HG02763 (cell line): ENCODE data around the gene COL23A1.

Experiments used
- ATAC-seq: cut with Tn5 transposase; IDR thresholded peaks from one replicate; pipeline ENCODE4 v1.9.1; 2021; ENCODE audit warnings: mild to moderate bottlenecking, moderate library complexity; ENCODE audit not compliant: unreplicated experiment

The COL23A1 gene

DNA sequence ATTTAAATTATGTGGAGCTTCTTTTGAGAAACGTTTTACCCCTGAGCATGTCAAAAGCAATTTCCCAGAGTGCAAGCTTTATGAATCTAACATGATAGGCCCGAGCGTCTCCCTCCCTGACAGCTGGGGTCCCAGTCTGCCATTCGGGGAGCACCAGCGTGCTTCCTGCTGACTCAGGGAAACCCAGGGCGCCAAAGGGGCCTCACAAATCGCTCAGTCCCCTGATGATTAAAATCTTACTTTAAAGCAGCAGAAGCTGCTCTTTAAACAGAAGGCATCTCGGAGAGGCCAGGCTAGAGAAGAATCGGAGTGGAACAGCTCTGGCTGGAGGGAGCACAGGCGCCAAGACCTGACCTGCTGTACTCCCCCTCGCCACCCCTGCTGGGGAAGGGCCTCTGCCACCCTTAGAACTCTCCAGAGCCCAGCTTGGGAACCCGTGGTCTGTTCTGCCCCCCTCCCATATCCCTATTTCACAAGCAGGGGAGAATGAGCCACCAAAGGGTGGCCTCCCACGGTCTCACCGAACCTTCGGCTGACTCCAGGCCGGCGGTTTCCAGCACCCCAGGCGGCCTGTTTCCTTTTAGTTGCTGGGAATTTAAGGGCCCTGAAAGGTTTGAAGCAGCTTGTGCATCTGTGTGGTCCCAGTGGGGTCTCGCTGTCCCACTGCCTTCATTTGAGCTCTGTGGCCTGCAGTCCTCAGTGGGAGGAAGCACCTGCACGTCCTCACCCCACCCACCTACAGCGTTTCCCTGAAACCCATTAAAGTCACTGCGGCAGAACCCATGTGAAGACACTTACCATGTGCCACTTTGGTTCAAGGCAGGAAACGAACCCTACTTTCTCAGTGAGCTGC lies 147.6 kb downstream of the COL23A1 start:
- ATAC-seq = no peak

DNA sequence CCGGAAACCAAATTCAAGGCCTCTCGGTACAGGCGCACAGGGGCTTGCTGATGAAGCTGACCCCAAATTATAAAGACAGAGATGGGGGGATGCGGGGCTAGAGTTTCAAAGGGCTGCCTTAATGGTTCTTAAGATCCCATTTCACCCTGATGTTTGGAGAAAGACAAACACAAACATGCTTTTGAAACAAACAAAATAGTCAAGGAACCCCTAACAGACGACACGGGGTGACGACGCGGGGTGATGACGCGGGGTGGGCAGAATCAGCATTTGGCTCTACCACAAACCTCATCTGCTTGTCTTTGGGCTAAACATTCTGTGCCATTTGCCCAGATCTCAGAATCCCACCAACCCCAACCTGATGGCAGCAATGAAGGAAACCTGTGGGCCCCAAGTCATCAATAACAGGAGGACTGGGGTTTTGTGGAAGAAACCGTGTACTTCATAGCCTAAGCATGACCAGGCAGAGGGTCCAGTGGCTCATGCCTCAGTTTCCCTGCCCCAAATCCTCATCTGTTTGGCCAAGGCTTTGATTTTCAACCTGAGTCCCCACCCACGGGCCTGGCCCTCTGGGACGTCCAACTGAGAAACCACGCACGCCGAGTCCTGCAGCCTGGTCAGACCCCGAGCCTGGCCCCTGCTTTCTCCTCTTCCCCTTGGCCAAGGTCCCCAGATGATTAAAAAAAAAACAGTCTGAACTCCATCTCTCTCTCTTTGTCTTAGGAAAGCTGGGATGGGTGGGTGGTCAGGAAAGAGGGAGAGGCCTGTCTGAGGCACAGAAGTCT lies 148.5 kb downstream of the COL23A1 start:
- ATAC-seq = no peak

DNA sequence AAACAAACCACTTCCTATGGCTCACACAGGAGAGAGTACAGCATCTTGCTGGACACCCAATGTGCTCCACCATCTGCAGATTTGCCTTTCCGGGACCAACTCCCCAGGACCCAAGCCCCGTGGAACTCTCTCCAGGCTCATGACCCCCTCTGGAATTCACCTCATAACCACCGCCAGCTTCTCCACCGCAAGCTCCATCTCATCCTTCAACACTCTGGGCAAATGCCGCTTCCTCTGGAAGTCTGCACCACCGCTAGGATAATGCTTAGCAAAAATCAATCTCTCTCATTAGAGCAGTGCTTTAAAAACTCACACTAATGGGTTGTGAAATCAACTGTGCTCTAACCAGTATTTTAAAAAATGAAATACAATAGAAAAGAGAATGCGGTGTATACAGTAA lies 150.0 kb downstream of the COL23A1 start:
- no peak for ATAC-seq

DNA sequence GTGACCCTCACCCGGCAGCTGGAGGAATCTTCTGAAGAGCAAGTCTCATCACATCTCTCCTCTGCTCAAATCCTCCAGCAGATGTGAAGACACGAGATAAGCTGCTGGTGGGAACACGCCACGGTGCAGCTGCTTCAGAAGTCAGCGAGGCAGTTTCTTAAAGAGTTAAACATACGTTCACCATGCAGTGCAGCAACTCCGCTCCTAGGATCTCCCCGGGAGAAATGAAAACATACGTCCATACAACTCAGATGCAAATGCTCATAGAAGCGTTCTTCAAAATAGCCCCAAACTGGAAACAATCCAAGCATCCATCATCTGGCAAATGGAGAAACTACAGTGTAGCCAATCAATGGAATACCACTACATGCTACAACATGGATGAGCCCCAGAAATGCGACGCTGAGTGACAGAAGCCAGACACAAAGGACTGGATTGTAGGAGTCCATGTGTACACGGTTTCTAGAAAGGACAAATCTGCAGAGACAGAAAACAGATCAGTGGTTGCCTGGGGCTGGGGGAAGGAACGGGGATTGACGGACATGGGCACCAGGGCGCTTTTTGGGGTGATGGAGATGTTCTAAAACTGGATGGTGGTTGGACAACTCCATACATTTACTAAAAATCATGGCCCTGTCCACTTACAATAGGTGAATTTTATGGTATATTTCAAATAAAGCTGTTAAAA lies 150.6 kb downstream of the COL23A1 start:
- ATAC-seq = no peak

DNA sequence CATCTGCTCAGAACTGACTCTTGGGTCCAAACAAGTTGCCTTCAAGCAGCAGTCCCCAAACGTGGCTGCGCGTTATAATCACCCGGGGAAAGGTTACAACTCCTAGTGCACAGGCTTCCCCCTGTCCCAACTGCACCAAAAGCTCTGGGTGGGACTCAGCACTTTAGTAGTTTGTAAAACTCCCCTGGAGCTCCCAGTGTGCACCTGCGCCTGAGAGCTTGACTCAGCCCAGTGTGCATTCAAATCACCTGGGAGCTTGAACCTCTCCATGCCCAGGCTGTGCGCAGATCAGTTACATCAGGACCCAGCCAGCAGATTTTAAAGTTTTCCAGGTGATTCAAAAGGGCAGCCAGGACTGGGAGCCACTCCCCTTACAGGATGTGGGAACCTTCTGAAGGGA lies 151.4 kb downstream of the COL23A1 start:
- ATAC-seq = no peak

DNA sequence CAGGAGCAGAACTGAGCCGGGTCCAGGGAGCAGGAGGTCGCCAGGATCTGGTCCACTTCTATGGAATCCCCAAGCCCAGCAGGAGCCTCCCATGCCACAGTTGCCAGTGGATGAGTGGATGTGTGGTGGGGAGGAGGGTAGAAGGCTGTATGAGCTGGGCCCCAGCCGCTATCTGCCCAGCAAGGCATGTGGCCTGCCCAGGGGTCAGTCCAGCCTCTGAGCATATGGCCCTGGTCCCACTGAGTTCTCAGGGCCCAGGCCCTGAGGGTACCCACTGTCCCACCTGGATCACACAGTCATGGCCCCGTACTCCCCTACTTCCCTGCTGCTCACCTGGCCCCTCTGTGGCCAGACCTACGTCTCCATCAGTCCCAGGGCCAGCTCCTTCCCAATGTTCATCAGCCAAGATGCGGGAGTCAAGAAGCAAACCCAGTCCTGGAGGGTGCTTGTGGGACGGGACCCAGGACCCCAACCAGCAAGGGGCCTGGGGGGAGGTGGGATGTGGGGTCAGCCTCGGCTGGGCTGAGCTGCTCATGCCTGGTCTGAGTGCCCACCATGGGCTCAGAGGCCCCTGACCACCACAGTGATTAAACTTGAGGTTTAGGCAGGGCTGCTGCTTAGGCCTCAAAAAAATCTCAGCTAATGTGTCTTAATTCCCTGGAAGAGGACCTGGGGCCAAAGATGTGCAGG lies 152.7 kb downstream of the COL23A1 start:
- ATAC-seq = no peak

DNA sequence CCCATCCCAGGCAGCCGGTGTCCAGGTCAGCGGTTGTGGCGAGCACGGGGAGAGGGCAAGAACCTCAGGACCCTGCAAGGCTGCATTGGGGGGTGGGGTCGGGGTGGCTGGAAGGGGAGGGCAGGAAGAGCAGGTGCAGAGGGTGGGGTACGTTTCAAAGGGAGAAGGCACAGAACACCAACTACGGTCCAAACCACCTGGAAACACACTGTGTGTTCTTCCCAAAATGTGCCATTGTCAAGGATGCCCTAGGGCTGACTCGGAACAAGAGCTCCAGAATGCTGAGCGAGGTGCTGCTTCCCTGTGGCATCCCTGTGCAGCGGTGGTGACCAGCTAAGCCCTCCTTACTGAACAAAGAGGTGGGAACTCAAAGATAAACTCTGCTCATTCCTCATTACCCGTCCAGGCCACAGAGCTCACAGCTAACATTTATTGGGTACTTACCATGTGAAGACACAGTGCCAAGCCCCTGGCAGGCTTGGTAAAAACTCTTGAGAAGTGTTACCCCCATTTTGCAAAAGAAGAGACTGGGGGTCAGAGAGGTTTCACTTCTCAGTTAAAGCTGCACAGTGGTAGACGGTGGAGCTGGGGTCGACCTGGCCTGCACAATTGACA lies 153.8 kb downstream of the COL23A1 start:
- ATAC-seq = no peak

DNA sequence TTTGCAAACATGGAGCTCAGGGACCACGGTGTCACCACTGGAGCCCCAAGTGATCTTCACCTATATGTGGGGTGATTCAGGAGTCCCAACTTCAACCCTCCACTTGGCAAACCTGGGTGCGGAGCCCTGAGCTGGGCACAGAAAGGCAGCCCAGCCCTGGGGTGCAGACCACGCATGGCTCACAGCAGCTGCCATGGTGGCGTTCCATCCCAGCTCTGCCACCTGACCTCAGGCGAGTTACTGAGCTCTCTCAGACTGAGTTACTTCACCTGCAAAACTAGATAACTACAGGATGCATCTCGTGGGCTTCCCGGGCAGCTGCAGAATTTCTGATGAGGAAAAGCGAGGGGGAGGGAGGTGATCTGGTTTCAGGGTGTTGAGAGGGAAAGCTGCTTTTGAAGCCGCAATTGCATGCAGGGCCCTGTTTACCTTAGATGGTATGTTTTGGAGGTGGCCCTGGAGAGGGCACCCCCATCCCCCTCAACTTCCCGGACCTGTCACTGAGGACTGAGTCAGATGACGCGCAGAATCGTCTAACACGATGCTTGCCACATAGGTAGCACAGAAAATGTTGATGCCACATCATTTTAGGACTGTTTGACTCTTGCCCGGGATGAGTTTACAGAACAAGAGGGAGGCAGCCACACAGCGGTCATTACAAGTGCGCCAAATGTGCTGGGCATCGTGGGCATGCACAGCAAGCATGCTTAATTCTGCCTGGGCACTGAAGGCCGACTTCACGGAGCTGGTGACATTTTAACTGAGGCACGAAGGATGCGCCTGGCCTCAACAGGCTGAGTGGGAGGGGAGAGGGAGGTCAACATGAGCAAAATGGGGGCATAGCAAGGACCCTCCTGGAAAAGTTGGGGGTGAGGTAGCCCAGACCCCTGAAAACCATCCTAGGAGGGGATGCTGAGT lies 154.6 kb downstream of the COL23A1 start:
- no peak for ATAC-seq

DNA sequence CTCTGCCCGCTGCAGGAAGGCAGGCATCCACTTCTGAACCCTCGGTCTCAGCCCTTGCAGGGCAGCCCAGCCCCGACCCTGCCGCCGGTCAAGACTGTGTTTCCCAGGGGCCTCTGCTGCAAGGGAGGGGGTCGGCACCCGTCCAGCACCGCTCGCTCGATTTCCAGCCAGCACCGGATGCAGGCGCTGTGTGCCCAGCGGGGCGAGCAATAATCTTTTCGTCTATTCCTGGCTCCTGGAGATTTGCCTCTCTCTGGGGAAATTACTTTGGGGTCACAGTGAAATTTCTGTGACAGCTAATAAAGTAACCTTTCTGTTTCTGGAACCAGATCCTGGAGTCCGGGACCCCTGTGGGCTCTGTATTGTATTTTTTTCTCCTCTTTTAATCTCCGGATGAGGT lies 155.3 kb downstream of the COL23A1 start:
- no peak for ATAC-seq

DNA sequence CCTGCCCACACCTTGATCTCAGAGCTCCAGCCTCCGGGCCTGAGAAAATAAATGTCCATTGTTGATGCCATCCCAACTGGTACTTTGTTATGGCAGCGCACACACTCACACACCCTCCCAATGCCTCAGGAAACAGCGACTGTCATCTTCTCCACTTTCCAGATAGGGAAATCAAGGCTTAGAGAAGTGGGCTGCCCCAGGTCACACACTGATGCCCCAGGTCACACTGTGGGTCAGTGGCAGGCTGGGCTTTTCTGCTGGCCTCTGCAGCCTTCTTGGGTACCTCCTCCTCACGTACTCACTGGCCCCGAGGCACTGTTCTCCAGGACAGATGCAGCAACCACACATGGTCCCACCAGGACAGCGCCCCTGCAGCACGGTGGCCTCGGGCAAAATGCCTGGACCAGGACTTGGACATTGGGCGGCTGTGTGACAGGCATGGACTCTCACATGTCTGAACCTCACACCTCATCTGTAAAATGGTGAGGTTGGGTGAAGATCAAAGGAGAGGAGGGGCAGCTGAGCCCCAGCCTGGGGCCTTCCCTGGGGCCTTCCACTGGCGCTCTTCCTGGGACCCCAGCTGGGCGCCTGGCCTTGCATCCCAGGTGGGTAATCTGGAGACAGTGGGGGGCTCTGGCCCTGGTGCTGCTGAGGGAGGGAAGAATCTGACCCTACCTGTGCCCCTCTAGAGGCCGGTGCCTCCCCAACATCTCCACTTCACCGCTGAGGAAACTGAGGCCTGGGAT lies 156.0 kb downstream of the COL23A1 start:
- ATAC-seq = no peak

DNA sequence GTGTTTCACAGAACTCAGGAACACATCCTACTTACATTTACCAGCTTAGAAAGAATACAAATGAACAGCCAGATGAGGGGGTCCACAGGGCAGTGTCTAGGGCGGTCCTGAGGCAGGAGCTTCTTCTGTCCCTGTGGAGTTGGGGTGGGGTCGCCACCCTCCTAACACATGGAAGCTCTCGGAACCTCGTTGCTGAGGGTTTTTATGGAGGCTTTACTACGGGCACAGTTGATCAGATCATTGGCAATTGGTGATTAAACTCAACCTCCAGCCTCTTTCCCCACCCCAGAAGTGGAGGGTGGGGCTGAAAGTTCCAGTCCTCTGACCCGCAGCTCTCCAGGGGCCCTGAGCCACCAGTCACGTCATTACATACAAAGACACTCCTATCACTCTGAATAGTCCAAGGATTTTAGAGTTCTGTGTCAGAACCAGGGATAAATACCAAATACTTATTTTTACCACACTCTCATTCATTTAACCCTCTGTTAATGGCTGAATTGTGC lies 156.9 kb downstream of the COL23A1 start:
- no peak for ATAC-seq

DNA sequence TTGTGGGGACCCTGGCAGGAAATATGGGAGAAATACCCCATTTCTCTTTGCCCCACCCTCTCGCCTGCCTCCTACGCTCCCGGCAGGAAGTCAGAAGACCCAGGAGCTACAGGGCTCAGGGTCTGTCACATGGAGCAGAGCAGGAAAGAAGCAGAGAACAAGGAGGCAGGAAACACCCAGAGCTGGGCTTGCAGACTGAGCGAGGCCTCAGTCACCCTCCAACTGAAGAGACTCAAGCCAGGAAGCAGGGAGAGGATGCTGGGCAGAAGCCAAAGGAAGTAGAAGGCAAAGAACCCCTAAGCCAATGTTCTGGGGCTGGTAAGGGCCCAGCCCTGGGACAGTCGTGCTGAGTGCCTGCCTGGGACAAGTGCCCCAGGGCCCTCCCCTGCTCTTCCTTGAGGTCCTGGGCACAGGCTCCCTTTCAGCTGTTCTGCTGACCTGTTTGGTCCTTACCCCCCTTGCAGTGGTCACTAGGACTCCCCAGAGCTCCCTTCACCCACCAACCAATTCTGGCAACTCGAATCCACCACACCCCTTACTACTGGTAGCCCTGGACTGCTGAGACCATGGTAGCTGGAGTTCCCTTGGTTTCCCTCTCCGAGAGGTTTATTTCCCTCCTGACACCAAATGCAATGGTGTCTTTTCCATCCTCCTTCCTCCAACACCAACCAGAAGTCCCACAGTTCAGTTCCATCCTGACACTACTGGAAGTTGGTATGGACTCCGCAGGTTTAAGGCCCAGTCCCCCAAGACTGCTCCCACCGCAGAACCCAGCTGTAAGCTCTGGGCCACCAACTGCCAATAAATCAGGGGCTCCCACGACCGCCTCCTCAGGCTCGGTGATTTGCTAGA lies 157.5 kb downstream of the COL23A1 start:
- no peak for ATAC-seq

DNA sequence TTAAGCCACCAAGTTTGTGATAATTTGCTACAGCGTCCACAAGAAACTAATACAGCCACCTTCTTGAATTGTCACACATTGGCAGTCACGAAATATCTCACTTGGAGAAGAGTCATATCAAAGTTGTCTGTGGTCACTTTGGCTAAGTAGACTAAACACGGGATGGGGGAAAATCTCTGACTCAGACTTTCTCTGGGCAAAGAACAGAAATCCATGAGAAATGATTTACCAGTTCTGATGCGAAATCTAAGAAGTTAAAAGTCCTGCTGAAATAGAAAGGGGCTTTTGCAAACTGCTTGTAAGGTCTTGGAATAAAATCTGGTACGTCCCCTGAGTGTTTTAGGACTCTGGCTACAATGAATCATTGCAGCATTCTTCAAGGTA lies 158.4 kb downstream of the COL23A1 start:
- no peak for ATAC-seq

DNA sequence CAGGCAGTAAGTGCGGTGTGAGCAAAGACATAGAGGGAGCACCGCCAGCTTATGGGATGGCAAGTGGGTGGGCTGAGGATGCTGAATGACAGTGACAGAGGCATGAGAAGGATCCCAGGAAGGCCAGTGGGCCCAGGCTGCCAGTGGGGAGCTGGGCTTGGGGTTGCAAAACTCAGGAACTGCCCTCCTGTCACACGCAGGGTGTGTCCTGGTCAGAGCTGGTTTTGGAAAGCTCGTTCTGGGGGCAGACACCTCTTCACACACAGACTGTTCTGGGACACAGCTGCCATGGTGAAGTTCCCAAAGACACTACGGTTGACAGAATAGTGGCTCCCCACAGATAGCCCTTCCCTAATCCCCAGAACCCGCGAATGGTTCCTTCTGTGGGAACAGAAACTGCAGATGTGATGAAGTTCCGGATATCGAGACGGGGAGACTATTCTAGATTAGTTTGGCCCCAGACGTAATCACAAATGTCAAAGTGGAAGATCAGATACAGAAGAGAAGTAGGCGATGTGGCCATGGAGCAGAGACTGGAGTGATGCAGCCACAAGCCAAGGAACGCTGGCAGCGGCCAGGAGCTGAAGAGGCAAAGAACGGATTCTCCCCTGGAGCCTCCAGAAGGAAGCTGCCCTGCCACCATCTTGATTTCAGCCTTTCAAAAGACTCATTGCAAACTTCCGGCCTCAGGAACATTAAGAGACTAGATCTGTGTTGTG lies 159.0 kb downstream of the COL23A1 start:
- no peak for ATAC-seq

DNA sequence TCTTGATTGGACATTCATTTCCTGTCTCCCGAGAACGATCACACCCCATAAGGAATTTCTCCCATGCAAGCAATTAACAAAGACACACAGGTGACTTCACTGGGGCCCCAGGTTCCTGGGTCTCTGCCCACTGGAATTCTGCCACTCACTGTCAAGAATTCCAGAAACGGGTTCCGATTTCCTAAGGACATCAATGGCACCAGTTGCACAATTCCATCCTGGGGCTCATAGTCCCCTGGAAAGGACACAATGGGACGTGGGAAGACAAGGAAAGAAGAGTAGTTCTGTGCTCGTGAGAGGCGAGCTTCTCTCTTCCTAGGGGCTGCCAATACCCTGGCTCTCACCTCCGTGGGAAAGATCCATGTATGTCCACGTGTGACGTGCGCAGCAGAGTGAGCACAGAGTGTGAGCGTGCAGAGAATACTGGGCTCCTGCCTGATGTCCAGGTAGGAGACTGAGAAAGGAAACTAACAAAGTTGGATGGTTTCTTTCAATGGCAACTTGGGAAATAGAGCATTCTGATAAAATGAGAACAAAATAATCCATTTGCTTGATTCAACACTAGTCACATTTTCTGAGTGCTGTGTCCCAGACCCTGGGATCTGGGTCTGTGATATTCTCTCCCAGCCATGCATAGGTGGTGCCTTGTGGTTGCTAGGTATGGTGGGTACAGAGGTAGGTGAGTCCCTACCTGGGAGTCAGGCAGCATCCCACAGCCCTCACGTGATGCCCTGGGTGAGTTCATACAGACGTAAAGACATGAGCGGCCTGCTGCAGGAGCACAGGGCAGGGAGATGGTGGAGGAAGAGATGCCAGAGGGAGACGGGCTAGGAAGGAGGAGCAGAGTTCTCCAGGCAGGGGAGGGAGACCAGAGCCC lies 159.8 kb downstream of the COL23A1 start:
- ATAC-seq = no peak

DNA sequence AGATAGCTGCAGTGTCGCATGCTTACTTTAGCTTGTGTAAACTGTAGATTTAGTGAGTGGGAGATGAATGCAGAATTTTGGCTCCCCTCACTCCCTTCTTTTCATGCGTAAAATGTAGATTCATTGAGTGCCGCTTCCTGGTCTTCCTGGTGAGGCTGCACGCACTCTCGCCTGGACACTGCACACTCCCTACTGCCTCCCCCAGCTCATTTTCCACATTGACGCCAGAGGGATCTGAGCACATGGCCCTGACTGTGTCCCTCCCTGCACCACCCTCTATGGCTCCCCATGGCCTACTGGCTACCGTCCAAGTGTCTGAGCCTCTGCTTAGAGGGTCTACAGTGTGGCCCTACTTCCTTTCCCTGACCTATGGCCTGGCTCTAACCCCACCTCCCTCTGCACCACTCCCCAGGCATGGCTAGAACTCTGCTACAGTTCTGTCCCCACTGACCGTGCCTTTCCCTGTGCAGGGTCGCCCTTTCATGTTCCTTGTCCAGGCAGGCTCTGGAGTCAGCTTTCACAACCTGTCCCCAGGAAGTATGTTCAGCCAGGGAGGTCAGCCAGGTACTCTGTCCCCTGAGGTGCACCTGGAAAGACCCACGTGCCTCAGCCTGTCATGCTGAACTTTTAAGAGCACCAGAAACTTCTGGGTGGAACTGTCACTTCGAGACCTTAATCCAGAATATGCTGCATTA lies 160.6 kb downstream of the COL23A1 start:
- no peak for ATAC-seq
